ENCODE data around the gene GLI3. TPM values are rescaled to one million over a fixed set of nuclear protein-coding genes. Genes with fewer than 3 reads are reported as not detected.

The GLI3 gene
- total RNA-seq, 4 donors from 2014 or later: 23.1 to 41.3 (median 24.6) TPM

GRCh38 chr7:41955893-41956675, 280.9 kb downstream of the GLI3 start:
- TF ChIP-seq POLR2AphosphoS5 (IDR thresholded peaks at IDR 0.05): peak in 2 of 3 donors; percentile 82 to 89
- TF ChIP-seq POLR2A (IDR thresholded peaks at IDR 0.05): no peak
- Histone ChIP-seq H3K27me3 (no peaks in the 10 kb centered on the region), H3K4me3 (peak overlapping the region; percentile 15), H3K36me3 (no peaks in the 10 kb centered on the region), H3K27ac (peak overlapping the region; percentile 36), H3K4me1 (peaks cover 30% of the 10 kb centered on the region), H3K9me3 (no peaks in the 10 kb centered on the region)
- 32% methylated on average over 10 of the region's 16 CpGs for WGBS
- DNase-seq (ENCODE audit: low spot score in 2 of 2): peak; percentile 95 to 97

DNA sequence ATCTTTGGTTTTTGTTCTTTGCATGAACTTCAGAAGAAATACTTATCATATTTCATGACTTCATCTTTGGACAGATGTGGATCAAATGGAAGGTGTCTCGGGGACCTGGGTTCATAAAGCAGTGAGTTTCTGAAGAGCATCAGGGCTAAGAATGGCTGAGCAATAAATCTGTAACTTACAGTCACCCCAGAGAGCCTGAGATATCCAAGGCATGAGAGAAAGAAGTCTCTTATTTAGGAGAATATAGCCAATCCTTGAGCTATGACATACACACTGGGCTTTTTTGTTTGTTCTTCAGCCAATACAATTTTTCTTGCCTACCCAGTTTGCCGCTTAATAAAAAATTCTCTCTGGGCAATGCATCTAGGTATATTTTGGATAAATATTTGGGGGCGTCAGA, 281.6 kb downstream of the GLI3 start:
- peaks cover 30% of the 10 kb centered on the region for H3K4me1 ChIP-seq
- WGBS: 23% methylated on average over 3 of the region's 3 CpGs
- H3K27me3 ChIP-seq: no peaks in the 10 kb centered on the region
- no peaks in the 10 kb centered on the region for H3K9me3 ChIP-seq
- H3K36me3 ChIP-seq: no peaks in the 10 kb centered on the region
- H3K27ac ChIP-seq: no peak overlapping the region
- no peak overlapping the region for H3K4me3 ChIP-seq
- DNase-seq (ENCODE audit: low spot score in 2 of 2): no peak
- TF ChIP-seq, protein P1, sequence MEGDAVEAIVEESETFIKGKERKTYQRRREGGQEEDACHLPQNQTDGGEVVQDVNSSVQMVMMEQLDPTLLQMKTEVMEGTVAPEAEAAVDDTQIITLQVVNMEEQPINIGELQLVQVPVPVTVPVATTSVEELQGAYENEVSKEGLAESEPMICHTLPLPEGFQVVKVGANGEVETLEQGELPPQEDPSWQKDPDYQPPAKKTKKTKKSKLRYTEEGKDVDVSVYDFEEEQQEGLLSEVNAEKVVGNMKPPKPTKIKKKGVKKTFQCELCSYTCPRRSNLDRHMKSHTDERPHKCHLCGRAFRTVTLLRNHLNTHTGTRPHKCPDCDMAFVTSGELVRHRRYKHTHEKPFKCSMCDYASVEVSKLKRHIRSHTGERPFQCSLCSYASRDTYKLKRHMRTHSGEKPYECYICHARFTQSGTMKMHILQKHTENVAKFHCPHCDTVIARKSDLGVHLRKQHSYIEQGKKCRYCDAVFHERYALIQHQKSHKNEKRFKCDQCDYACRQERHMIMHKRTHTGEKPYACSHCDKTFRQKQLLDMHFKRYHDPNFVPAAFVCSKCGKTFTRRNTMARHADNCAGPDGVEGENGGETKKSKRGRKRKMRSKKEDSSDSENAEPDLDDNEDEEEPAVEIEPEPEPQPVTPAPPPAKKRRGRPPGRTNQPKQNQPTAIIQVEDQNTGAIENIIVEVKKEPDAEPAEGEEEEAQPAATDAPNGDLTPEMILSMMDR (IDR thresholded peaks at IDR 0.05): no peak
- no peak for TF ChIP-seq EP300 (IDR thresholded peaks at IDR 0.05)
- TF ChIP-seq POLR2A (IDR thresholded peaks at IDR 0.05): no peak
- TF ChIP-seq POLR2AphosphoS5 (IDR thresholded peaks at IDR 0.05): no peak

DNA sequence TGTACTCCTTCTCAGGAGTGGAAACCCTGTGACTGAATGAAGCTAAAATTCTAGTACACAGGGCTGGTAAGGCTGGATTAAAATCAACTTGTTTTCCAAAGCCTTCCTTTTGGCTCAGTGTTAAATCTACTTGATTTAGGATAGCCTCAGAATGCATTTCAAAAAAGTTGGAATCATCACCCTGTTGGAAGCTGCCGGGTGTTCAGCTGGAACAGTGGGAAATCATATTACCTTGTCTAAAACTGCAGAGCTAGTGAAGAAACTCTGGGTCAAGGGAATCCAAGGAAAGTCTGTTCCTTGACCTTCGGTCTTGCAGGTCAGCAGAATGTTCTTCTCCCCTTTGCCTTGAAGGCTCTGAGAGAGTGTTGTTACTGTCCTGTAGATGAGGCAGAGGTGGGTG, 282.0 kb downstream of the GLI3 start:
- WGBS: 29% methylated on average over 2 of the region's 2 CpGs
- no peaks in the 10 kb centered on the region for H3K27me3 ChIP-seq
- no peak overlapping the region for H3K4me3 ChIP-seq
- H3K4me1 ChIP-seq: peaks cover 30% of the 10 kb centered on the region
- H3K9me3 ChIP-seq: no peaks in the 10 kb centered on the region
- H3K27ac ChIP-seq: no peak overlapping the region
- TF ChIP-seq EP300 (IDR thresholded peaks at IDR 0.05) (no peak), POLR2AphosphoS5 (IDR thresholded peaks at IDR 0.05) (no peak), POLR2A (IDR thresholded peaks at IDR 0.05) (no peak)
- TF ChIP-seq, protein P1 (IDR thresholded peaks at IDR 0.05): no peak
- H3K36me3 ChIP-seq: no peaks in the 10 kb centered on the region
- no peak for DNase-seq (ENCODE audit: low spot score in 2 of 2)

DNA sequence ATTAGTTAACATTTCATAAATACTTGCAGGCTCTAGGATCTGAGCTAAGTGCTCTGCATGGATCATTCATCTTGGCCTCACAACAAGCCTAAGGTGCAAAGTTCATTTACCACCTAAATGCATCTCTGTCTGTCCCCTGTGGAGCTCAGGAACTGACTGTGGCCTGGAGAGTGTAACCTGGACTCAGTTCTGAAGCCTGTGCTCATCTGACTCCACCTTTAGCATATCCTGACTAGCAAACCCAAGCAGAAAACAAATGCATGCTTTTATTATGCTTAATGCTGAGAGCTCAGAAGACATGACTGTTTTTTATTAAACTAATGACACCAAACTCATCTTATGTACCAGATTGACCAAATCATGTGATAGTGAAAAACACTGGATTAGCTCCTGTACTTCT, 288.5 kb downstream of the GLI3 start:
- H3K27me3 ChIP-seq: peaks cover 2% of the 10 kb centered on the region
- TF ChIP-seq, protein P1 (IDR thresholded peaks at IDR 0.05): no peak
- TF ChIP-seq EP300 (IDR thresholded peaks at IDR 0.05) (no peak), POLR2AphosphoS5 (IDR thresholded peaks at IDR 0.05) (no peak), POLR2A (IDR thresholded peaks at IDR 0.05) (no peak)
- no peaks in the 10 kb centered on the region for H3K9me3 ChIP-seq
- no peak overlapping the region for H3K4me3 ChIP-seq
- no peak overlapping the region for H3K27ac ChIP-seq
- no peak for DNase-seq (ENCODE audit: low spot score in 2 of 2)
- H3K36me3 ChIP-seq: no peaks in the 10 kb centered on the region
- H3K4me1 ChIP-seq: no peaks in the 10 kb centered on the region

DNA sequence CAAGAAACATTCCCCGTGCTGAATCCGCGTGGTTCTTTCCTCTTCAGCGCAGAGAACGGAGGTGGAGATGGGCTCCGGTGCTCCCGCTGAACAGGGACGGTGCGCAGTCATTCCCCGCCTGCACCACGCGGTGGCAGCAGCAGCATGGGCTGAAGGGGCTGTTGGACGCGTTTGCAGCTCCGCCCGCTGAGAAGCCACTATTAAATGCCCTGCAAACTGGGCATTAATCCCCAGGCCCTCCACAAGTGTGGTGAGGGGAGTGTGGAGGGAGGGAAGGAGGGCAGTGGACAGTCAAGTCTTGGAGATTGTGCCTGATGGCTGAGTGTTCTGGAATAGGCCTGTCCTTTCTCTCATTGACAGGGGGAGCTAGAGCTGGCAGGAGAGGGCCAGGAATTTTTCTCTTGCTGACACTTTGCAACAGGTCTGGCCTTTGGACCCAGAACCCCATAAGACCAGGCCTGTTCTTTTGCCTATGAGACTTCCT, 293.9 kb downstream of the GLI3 start:
- Histone ChIP-seq H3K4me3 (no peak overlapping the region), H3K36me3 (no peaks in the 10 kb centered on the region), H3K27me3 (peaks cover 18% of the 10 kb centered on the region), H3K27ac (no peak overlapping the region), H3K9me3 (no peaks in the 10 kb centered on the region), H3K4me1 (peaks cover 12% of the 10 kb centered on the region)
- TF ChIP-seq POLR2A (IDR thresholded peaks at IDR 0.05): no peak
- no peak for TF ChIP-seq POLR2AphosphoS5 (IDR thresholded peaks at IDR 0.05)
- no peak for TF ChIP-seq EP300 (IDR thresholded peaks at IDR 0.05)
- TF ChIP-seq, protein P1 (IDR thresholded peaks at IDR 0.05): peak; percentile 81 to 98
- DNase-seq (ENCODE audit: low spot score in 2 of 2): peak; percentile 87
- under 1% methylated on average over 16 of the region's 16 CpGs for WGBS

All from suprapubic skin (tissue), 4 donors.